ENCODE results near the gene PLEKHG5.

Gene PLEKHG5

GRCh38 chr1:6485168-6486101 lies 6.0 kb downstream of the PLEKHG5 start:
- intact Hi-C loops (cut with DNase I) = loop anchor here (10.0 kb wide), 1 partner anchor 159 kb away; no protein-coding TSS in a partner anchor
- no peak for DNase-seq

- intact Hi-C loops (cut with DNase I) = loop anchor here (10.0 kb wide), 1 partner anchor 160 kb away; no protein-coding TSS in a partner anchor
- DNase-seq = no peak
Observed at GRCh38 chr1:6484826-6485167, 6.7 kb downstream of the PLEKHG5 start.

- DNase-seq = no peak
- intact Hi-C loops (cut with DNase I) = loop anchor here (10.0 kb wide), 1 partner anchor 161 kb away; no protein-coding TSS in a partner anchor
Observed at GRCh38 chr1:6483761-6484117, 7.7 kb downstream of the PLEKHG5 start.

GRCh38 chr1:6483017-6483760 lies 8.3 kb downstream of the PLEKHG5 start:
- DNase-seq = no peak
- intact Hi-C loops (cut with DNase I) = loop anchor here (10.0 kb wide), 1 partner anchor 162 kb away; no protein-coding TSS in a partner anchor

- DNase-seq = no peak
- intact Hi-C loops (cut with DNase I) = loop anchor here (10.0 kb wide), 1 partner anchor 163 kb away; no protein-coding TSS in a partner anchor
Observed at GRCh38 chr1:6481820-6482219, 9.6 kb downstream of the PLEKHG5 start.

GRCh38 chr1:6477039-6477820 lies 14.2 kb downstream of the PLEKHG5 start:
- intact Hi-C loops (cut with DNase I) = no loop called here
- no peak for DNase-seq

DNA sequence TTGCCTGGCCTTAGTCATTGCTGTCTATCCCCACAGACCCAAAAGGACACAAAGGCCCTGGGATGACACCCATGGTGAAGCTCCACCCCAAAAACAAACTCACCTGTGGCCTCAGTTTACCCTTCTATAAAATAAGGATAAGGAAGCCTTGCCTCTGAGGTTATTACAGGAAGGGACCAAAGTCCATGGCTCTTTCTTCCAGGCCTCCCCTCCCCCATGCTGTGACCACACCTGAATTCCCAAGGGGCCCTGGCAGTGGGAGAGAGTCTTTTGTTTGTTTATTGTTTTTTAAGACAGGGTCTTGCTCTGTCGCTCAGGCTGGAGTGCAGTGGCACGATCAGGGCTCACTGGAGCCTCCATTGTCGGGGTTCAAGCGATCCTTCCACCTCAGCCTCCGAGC lies 15.0 kb downstream of the PLEKHG5 start:
- no peak for DNase-seq
- intact Hi-C loops (cut with DNase I) = no loop called here

- intact Hi-C loops (cut with DNase I) = no loop called here
- DNase-seq = peak in 41 of 42 donors; percentile 42 to 86 (median 70)
Observed at GRCh38 chr1:6475381-6476133, 15.9 kb downstream of the PLEKHG5 start.

DNA sequence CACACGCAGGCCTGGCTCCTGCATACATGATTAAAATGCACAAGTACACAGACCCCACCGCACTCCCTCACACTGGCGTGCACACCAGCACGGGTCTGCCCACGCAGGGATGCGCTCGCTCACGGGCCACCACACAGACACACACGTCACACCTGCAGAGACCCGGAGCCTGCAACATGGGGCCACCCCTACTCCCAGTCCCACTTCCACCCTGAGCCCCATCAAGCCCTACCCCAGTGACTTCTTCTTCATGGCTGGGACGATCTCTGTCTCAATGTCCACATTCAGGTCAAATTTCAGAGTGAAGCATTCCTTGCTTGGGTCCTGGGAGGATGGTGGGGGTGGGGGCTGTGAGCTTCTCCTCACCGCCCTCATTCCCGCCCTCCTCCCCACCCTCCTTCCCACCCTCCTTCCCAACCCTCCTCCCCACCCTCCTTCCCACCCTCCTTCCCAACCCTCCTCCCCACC lies 16.6 kb downstream of the PLEKHG5 start:
- intact Hi-C loops (cut with DNase I) = no loop called here
- no peak for DNase-seq

- DNase-seq = no peak
- intact Hi-C loops (cut with DNase I) = no loop called here
Observed at GRCh38 chr1:6473974-6474814, 17.3 kb downstream of the PLEKHG5 start.

- intact Hi-C loops (cut with DNase I) = no loop called here
- no peak for DNase-seq
Observed at GRCh38 chr1:6473156-6473555, 18.3 kb downstream of the PLEKHG5 start.

- intact Hi-C loops (cut with DNase I) = no loop called here
- DNase-seq = no peak
Observed at GRCh38 chr1:6472391-6472790, 19.1 kb downstream of the PLEKHG5 start.

DNA sequence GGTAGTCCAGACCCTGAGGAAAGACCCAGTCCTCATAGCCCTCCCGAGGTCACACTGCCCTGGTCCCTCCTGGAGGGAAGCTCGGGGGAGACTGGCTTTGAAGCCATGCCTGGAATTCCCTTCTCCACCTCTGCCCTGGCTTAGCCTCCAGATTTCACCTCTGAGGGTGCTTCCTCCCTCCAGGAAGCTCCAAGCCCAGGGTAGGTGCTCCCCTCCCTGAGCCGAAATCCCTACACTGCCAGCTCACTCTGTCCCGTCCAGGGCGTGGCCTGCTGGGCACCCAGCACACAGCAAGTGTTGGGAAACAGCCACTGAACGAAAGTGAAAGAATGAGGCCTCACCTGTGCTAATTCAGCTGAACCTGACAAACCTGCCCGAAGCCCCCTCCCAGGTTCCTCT lies 19.5 kb downstream of the PLEKHG5 start:
- DNase-seq = no peak
- intact Hi-C loops (cut with DNase I) = no loop called here

GRCh38 chr1:6471086-6471969 lies 20.1 kb downstream of the PLEKHG5 start:
- intact Hi-C loops (cut with DNase I) = no loop called here
- DNase-seq = no peak

DNA sequence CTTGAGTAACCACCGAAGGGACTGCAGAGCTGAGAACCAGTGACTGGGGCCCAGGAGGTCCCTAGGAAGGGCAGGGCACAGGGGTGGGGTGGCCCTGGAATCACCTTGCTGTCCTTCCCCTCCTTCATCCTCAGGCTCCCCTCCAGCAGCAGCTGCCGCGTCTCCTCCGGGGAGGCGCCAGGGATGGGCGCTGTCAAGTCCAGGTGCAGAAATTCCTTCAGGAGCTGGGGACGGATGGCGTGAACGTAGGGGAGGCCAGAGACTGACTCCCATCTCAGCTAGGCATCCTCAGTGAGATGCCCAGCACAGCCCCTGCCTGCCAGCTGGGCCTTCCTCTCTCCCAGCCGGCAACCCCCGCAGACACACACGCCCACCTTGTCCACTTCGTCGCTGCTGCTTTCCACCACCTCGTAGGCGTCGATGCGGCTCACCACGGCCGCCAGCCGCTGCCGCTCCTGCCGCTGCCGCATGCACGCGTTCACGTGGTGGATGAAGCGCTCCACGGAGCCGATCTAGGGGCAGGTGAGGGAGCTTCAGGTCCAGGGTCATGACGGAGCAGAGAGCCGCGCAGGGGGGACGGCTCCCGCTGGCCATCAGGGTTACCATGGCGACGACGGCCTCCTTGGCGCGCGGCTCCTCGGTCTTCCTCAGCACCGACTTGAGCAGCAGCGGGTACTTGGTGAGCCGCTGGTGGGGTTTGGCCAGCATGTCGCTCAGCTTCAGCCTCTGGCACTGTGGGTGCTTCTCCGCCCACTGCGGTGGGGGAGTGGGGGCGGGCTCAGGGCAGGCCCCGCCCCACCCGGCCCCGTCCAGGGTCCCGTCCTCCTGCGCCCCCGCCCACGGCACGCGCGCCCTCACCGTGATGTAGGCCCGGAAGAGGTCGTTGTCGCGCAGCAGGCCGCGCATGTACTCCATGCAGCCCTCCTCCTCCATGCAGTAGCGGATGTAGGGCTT lies 21.1 kb downstream of the PLEKHG5 start:
- intact Hi-C loops (cut with DNase I) = no loop called here
- no peak for DNase-seq

All from head of caudate nucleus (tissue), 42 donors.